ENCODE results near the gene IL16.

GRCh38 chr15:81323559-81323943 lies 126.9 kb downstream of the IL16 start:
- TF ChIP-seq CTCF (IDR thresholded peaks at IDR 0.05; ENCODE audit: insufficient read depth, low read length) (no peak), REST (IDR thresholded peaks at IDR 0.05; ENCODE audit: insufficient replicate concordance, low read depth) (no peak)

Data from HL-60 (cell line).